Activated gamma-delta T cell (primary cell): Measurements from ENCODE around the gene TRIM3.

Experiments
- DNase-seq: peaks from one replicate; lab custom pipeline; 2025; lab: John Stamatoyannopoulos, UW

TRIM3 gene

DNA sequence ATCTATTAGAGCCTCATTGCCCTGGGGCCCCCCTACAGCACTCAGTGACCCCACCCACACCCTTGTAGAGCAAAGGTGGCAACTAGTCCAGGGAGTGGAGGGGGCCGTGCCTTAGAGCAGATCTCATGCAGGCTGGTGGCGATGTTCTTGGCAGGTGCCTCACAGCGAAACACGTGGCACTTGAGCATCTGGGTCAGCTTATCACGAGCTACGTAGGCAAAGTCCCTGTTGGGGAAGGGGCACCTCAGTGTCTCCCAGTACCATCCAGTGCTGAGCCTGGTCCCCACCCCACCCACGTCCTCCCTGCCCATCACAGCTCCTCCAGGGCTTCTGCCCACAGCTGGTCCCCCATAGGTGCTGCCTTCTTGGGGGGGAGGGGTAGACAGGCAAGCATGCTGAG, 72.3 kb downstream of the TRIM3 start:
- no peak for DNase-seq

DNA sequence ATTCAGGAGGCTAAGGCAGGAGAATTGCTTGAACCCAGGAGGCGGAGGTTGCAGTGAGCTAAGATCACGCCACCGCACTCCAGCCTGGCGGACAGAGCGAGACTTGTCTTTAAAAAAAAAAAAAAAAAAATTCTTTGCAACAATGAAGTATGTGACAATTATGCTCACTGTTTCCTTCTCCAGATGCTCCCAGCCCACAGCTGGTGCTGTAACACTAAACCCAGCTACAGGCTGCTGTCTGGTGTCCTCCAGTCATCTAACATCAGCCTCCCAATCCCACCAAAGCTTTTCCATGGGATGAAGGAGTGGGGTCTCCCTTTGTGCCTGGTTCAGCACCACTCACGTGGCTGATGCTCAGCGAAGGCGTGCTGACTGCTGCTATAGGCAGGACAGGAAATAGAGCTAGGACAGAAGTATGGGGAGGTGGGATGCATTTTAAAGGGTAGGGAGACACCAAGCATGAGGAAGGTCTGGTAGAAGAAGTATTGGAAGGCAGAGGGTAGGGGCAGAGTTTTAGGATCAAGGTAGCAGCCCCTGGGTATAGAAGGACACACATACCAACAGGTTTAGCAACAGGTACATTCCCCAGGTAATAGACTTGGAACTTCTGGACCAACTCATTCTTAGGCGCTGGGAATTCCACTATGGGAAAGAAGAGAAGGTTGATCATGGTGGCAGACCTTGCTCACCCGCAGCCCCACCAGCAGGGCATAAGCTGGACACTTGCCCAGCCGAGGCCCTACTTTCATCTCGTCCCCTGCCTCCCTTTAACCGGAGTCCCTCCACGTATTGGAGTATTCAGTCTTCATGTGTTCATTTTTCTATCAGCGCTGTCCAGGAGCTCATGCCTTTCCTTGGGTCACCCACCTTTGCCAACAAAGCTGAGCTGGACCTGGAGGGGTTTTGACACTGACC, 73.1 kb downstream of the TRIM3 start:
- no peak for DNase-seq
